Pancreas (tissue), 10 donors: ENCODE results near the gene ZNHIT6. TPM values are rescaled to one million over a fixed set of nuclear protein-coding genes. Genes with fewer than 3 reads are reported as not detected.

Experiments
- ATAC-seq, 4 donors: fragments of 200-7000 bp; cut with Tn5 transposase; one replicate each; pipeline versions ENCODE4 v1.8.0 to v1.9.1; 2020; ENCODE audit warnings: mild to moderate bottlenecking in 4 of 4, moderate library complexity in 4 of 4
- DNase-seq, 6 donors: peaks; one replicate each; pipeline ENCODE4 v3.0.0-alpha.2; 2020
- FAIRE-seq: peaks from 2 replicates; lab custom pipeline; 2012; peaks lifted over from hg19 to GRCh38; lab: Jason Lieb, UNC
- H3K27ac ChIP-seq, 4 donors: fragments of 200-600 bp; sonication (generic); 1 replicate in 3 of 4; 2 replicates in 1 of 4; pipeline versions ENCODE4 v1.5.0 to v1.8.0; 2020
- H3K27me3 ChIP-seq, 4 donors: fragments of 200-600 bp; one replicate each; pipeline ENCODE4 v1.8.0; 2021
- H3K36me3 ChIP-seq, 3 donors: fragments of 200-600 bp; sonication (generic) in 1 of 3; one replicate each; pipeline versions ENCODE4 v1.5.0 to v1.8.0; 2020 to 2021
- H3K4me1 ChIP-seq, 3 donors: fragments of 200-600 bp; one replicate each; pipeline ENCODE4 v1.8.0; 2021
- H3K4me3 ChIP-seq, 4 donors: fragments of 200-600 bp; sonication (generic) in 2 of 4; one replicate each; pipeline versions ENCODE4 v1.5.0 to v1.8.0; 2020 to 2021
- H3K9me3 ChIP-seq, 4 donors: fragments of 200-600 bp; one replicate each; pipeline ENCODE4 v1.8.0; 2021
- WGBS, 2 donors: extraction: QIAGEN DNeasy Blood & Tissue Kit; methylation state at CpG; one replicate each; pipeline ENCODE4 v1.1.7; 2013; 5-methylcytosine and 5-hydroxymethylcytosine counted together
- intact Hi-C, 3 donors: fragments of 100-400 bp; cut with DNase I; formaldehyde crosslinking; loops; one replicate each; pipeline versions ENCODE4 v1.11.1 to v1.14.2; 2022
- polyA plus RNA-seq, 2 donors: library from polyadenylated mRNA; stranded (reverse); fragments of 200-250 nt; gene quantifications; one replicate each; pipeline ENCODE4 v1.2.3, GENCODE V29; 2013
- total RNA-seq, 6 donors: library from RNA; stranded (reverse); fragmentation: NEBNext Ultra II Directional in 4 of 6; extraction: Animal tissue kit (Norgen Biotek cat#: 25700) in 4 of 6; gene quantifications; one replicate each; pipeline versions ENCODE4 v1.2.1 to v1.2.4, GENCODE V29; 2021 to 2023
- TF ChIP-seq, protein P1 (sequence below), 4 donors: fragments of 200-600 bp; sonication (generic) in 3 of 4; IDR thresholded peaks; one replicate each; pipeline versions ENCODE4 v1.5.0 to v1.8.0; 2021; ENCODE audit warnings: antibody characterized with exemption in 4 of 4
- donor health status: healthy with polysubstance abuse.
- donor health status: DM: no; HTN: no; CAD: no; lungs with moderate emphysema.
- donor health status: DM: no; HTN: no; CAD: no.
- donor health status: control.
- donor health status: control.
- donor health status: Bipolar disorder and iron deficiency.
- donor health status: DM: yes; HTN: yes; CAD: no.
- donor health status: DM: no; HTN: no; CAD: no.
- donor health status: DM: no; HTN: no; CAD: no.
- donor health status: DM: yes; HTN: yes; CAD: no.

ZNHIT6 gene
- total and polyA plus RNA-seq, 8 donors: 3.0 to 7.5 (median 5.3) TPM

DNA sequence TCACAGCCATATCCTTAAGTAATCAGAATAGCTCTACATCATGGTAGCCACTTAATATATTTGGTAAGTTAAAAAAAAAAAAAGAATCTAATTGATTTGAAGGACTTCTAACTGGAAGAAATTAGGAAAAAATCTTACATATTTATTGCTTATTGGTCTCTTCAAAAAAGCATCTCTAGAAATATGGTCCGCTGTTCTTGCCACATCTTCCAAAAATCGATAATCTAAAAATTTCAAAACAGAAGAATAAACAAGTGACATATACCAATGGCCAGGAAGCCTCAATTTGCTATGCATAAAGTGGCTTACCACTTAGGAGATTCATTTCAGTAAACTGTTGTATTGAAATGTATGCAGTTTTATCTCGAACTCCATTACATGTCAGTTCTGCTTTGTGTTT lies 2.3 kb downstream of the ZNHIT6 start:
- TF ChIP-seq, protein P1, sequence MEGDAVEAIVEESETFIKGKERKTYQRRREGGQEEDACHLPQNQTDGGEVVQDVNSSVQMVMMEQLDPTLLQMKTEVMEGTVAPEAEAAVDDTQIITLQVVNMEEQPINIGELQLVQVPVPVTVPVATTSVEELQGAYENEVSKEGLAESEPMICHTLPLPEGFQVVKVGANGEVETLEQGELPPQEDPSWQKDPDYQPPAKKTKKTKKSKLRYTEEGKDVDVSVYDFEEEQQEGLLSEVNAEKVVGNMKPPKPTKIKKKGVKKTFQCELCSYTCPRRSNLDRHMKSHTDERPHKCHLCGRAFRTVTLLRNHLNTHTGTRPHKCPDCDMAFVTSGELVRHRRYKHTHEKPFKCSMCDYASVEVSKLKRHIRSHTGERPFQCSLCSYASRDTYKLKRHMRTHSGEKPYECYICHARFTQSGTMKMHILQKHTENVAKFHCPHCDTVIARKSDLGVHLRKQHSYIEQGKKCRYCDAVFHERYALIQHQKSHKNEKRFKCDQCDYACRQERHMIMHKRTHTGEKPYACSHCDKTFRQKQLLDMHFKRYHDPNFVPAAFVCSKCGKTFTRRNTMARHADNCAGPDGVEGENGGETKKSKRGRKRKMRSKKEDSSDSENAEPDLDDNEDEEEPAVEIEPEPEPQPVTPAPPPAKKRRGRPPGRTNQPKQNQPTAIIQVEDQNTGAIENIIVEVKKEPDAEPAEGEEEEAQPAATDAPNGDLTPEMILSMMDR (IDR thresholded peaks at IDR 0.05): no peak
- H3K27ac ChIP-seq: no peak overlapping the region
- intact Hi-C loops: no loop called here
- ATAC-seq (no peak), FAIRE-seq (no peak), DNase-seq (no peak)
- peaks cover 0 to 6% (median 0%) of the 10 kb centered on the region in 3 donors for H3K36me3 ChIP-seq
- no peak overlapping the region for H3K4me3 ChIP-seq
- H3K27me3 ChIP-seq: no peaks in the 10 kb centered on the region
- 92 to 95% methylated on average over 3 of the region's 3 CpGs for WGBS, 2 donors
- H3K4me1 ChIP-seq: peaks cover 6 to 14% (median 11%) of the 10 kb centered on the region in 3 donors
- H3K9me3 ChIP-seq: no peaks in the 10 kb centered on the region

DNA sequence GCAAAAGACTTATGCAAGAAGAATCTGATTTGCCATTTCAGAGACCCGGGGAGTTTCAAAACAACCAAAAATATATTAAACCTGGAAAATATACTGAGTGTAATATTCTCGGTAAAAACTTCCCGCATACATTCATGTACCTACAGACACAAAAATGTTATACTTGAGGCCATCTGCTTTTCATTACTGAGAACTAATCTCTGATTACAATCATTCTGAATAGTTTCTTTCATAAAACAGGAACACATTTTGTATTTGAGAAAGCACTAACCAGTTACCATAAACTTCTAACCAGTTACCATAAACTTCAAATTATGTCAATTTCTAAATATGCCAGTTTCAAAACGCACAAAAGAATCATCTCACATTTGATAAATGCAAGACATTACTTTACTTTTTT lies 7.8 kb downstream of the ZNHIT6 start:
- Histone ChIP-seq H3K9me3 (no peaks in the 10 kb centered on the region), H3K36me3 (peaks cover 0 to 6% (median 0%) of the 10 kb centered on the region in 3 donors), H3K4me1 (peaks cover 0 to 17% (median 12%) of the 10 kb centered on the region in 3 donors), H3K27ac (no peak overlapping the region), H3K27me3 (no peaks in the 10 kb centered on the region), H3K4me3 (no peak overlapping the region)
- intact Hi-C loops: no loop called here
- WGBS, 2 donors: 93 to 94% methylated on average over 4 of the region's 4 CpGs
- DNase-seq: no peak
- FAIRE-seq: no peak
- no peak for ATAC-seq
- TF ChIP-seq, protein P1 (IDR thresholded peaks at IDR 0.05): no peak

DNA sequence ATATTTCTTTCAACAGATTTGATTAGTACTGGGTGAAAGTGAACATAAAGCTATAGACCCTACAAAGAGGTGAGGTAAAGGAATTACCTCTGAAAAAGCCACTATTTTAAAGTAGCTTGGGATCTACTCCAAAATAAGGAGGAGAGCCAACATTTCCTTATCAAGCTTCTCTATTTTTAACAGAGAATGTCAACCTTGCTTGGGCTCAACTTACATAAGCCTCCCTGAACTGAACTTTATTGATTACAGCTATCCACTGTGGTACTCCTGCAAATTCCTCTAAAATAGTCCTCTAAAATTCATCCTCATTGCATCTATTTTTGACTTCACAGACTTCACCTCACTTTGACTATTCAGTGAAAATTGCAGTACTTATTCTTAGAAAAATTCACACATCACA lies 10.3 kb downstream of the ZNHIT6 start:
- H3K36me3 ChIP-seq: no peaks in the 10 kb centered on the region
- intact Hi-C loops: loop anchor here in 2 of 3 donors (10.0 kb wide), 1 partner anchor 393 kb away; no protein-coding TSS in a partner anchor
- H3K9me3 ChIP-seq: no peaks in the 10 kb centered on the region
- H3K27ac ChIP-seq: no peak overlapping the region
- ATAC-seq (peak in 2 of 4 donors; percentile 53), FAIRE-seq (no peak), DNase-seq (no peak)
- TF ChIP-seq, protein P1 (IDR thresholded peaks at IDR 0.05): no peak
- no peak overlapping the region for H3K4me3 ChIP-seq
- H3K27me3 ChIP-seq: no peaks in the 10 kb centered on the region
- peaks cover 0 to 17% (median 12%) of the 10 kb centered on the region in 3 donors for H3K4me1 ChIP-seq

DNA sequence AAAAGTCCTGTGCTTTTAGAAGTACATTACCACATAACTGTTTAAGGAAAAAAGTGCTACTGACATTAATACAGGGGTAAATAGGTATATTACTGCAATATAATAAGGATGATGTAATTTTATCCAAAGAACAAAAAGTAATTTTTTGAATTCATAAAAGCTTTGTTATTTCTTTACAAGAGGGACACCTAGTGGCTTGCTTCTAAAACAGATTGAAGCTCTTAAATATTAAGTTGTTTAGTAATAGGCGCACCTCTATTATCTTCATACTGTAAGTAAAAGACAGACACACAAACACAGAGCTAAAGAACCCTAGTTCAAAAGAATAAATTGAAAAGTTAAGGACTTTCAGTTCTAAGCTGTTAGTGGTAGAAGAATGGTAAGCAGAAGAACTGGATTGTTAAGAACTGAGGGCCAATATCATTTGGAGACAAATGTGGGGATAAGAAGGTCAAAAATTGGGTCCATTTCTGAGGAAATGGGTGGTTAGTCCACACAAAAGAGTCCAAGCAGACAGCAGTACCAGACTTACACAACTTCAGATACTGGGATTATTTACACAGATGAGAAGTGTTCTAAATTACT lies 15.4 kb downstream of the ZNHIT6 start:
- Histone ChIP-seq H3K4me3 (no peak overlapping the region), H3K27ac (no peak overlapping the region), H3K27me3 (no peaks in the 10 kb centered on the region), H3K4me1 (peaks cover 0 to 4% (median 3%) of the 10 kb centered on the region in 3 donors), H3K9me3 (no peaks in the 10 kb centered on the region), H3K36me3 (no peaks in the 10 kb centered on the region)
- intact Hi-C loops: loop anchor here in 2 of 3 donors (10.0 kb wide), 1 partner anchor 388 kb away; no protein-coding TSS in a partner anchor
- TF ChIP-seq, protein P1 (IDR thresholded peaks at IDR 0.05): peak in 1 of 4 donors; percentile 11
- peak; percentile 92 for FAIRE-seq
- no peak for DNase-seq
- 32 to 33% methylated on average over 1 of the region's 1 CpG for WGBS, 2 donors
- ATAC-seq: peak in 2 of 4 donors; percentile 58 to 59

DNA sequence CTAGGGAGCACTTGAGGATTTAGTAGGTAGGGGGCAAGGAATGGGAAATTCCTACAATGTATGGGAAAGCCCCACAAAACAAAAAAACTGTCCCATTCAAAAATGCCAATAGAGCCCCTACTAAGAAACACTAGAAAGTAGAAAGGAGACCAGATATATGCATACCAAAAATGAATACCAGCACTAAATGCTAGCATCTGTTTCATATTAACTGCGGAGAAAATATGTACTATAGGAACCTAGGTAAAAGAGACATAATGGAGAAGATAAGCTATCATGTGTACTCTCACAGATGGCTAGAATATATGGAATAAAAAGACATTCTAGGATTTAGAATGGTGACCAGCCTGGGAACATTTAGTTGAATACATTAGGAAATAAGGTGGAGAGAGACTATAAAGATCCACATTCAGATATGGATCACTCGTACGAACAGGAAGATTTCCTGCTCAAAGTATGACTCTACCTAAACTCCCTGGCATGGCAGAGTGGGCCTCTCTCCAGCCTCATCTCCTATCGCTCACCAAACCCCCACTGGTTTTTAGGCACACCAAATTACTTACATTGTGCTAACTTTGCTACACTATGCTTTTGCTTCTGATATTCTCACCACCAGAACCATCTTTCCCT lies 18.3 kb downstream of the ZNHIT6 start:
- WGBS, 2 donors: 85 to 96% methylated on average over 4 of the region's 4 CpGs
- intact Hi-C loops: loop anchor here in 2 of 3 donors (10.0 kb wide), 1 partner anchor 385 kb away; no protein-coding TSS in a partner anchor
- TF ChIP-seq, protein P1 (IDR thresholded peaks at IDR 0.05): no peak
- Histone ChIP-seq H3K4me3 (no peak overlapping the region), H3K36me3 (no peaks in the 10 kb centered on the region), H3K9me3 (no peaks in the 10 kb centered on the region), H3K4me1 (no peaks in the 10 kb centered on the region), H3K27me3 (no peaks in the 10 kb centered on the region), H3K27ac (no peak overlapping the region)
- DNase-seq (no peak), FAIRE-seq (no peak), ATAC-seq (no peak)
